ENCODE data around the gene SGSH. TPM values are rescaled to one million over a fixed set of nuclear protein-coding genes. Genes with fewer than 3 reads are reported as not detected.

Gene SGSH
- total RNA-seq, 4 donors from 2014 or later, result 15.7 to 34.7 (median 24.7) TPM

- TF ChIP-seq CTCF (IDR thresholded peaks at IDR 0.05; ENCODE audit: low read depth), result no peak
These were observed 7.0 kb downstream of the SGSH start for GRCh38 chr17:80212962-80213642.

- no peak for TF ChIP-seq CTCF (IDR thresholded peaks at IDR 0.05; ENCODE audit: low read depth)
These were observed 7.6 kb downstream of the SGSH start for GRCh38 chr17:80212511-80212910.

GRCh38 chr17:80212109-80212508 is 8.0 kb downstream of the SGSH start:
- TF ChIP-seq CTCF (IDR thresholded peaks at IDR 0.05; ENCODE audit: low read depth), result no peak

- TF ChIP-seq CTCF (IDR thresholded peaks at IDR 0.05; ENCODE audit: low read depth), result no peak
These were observed 9.6 kb downstream of the SGSH start for GRCh38 chr17:80210348-80211108.

GRCh38 chr17:80209765-80210164 is 10.4 kb downstream of the SGSH start:
- TF ChIP-seq CTCF (IDR thresholded peaks at IDR 0.05; ENCODE audit: low read depth), result no peak

- no peak for TF ChIP-seq CTCF (IDR thresholded peaks at IDR 0.05; ENCODE audit: low read depth)
These were observed 12.1 kb downstream of the SGSH start for GRCh38 chr17:80208050-80208449.

GRCh38 chr17:80205811-80206210 is 14.3 kb downstream of the SGSH start:
- TF ChIP-seq CTCF (IDR thresholded peaks at IDR 0.05; ENCODE audit: low read depth), result no peak

Data from subcutaneous adipose tissue (tissue), 4 donors.